A549 (cell line): Measurements from ENCODE around the gene KSR2. TPM values are rescaled to one million over a fixed set of nuclear protein-coding genes. Genes with fewer than 3 reads are reported as not detected.

Experiments
- ATAC-seq, 2 experiments: fragments of 200-7000 bp in 1 of 2; fragments of >200 bp in 1 of 2; cut with Nextera tagmentation in 1 of 2; cut with Tn5 transposase in 1 of 2; 3 replicates each; pipeline versions ENCODE4 v1.8.0 to v1.9.1; 2018 to 2020; ENCODE audit warnings: mild to moderate bottlenecking in 1 of 2, moderate library complexity in 1 of 2
- CTCF ChIA-PET: fragments of 300-600 bp; sonication (Branson Sonifier 250); formaldehyde crosslinking; extraction: SDS; loops from one replicate; lab custom pipeline; 2021; ENCODE audit warnings: antibody characterized with exemption, inconsistent platforms; lab: Yijun Ruan, JAX
- POLR2A ChIA-PET: fragments of 350-600 bp; formaldehyde crosslinking; extraction: SDS; loops from one replicate; lab custom pipeline; 2021; ENCODE audit warnings: antibody characterized with exemption, inconsistent platforms; lab: Yijun Ruan, JAX
- DNase-seq, 2 experiments: peaks; one replicate each; pipeline versions ENCODE4 v3.0.0 to v3.0.0-alpha.2; 2011 to 2016; ENCODE audit warnings: low read depth in 1 of 2, low spot score in 1 of 2
- FAIRE-seq: peaks from 2 replicates; lab custom pipeline; 2011; peaks lifted over from hg19 to GRCh38; lab: Jason Lieb, UNC
- H3K27ac ChIP-seq, 2 experiments: fragments of >200 bp; sonication (Bioruptor Twin); formaldehyde crosslinking; 3 replicates each; pipeline ENCODE4 v1.5.1; 2016 to 2017
- H3K4me1 ChIP-seq: fragments of >200 bp; sonication (Bioruptor Twin); formaldehyde crosslinking; 3 replicates; pipeline ENCODE4 v1.6.1; 2016
- H3K4me2 ChIP-seq: fragments of >200 bp; sonication (Bioruptor Twin); formaldehyde crosslinking; 3 replicates; pipeline ENCODE4 v1.6.1; 2016
- H3K4me3 ChIP-seq: fragments of >200 bp; sonication (Bioruptor Twin); formaldehyde crosslinking; 3 replicates; pipeline ENCODE4 v1.5.1; 2016
- H3K9me3 ChIP-seq: fragments of >200 bp; sonication (Bioruptor Twin); formaldehyde crosslinking; 3 replicates; pipeline ENCODE4 v1.6.1; 2016
- BHLHE40 ChIP-seq: IDR thresholded peaks from 2 replicates; pipeline ENCODE4 v1.6.1; 2012; ENCODE audit warnings: low read depth, low read length, inconsistent platforms
- CBX8 ChIP-seq: fragments of 200-600 bp; sonication (generic); IDR thresholded peaks from 2 replicates; pipeline ENCODE4 v1.6.1; 2016
- CEBPB ChIP-seq, 2 experiments: fragments of >200 bp in 1 of 2; sonication (Bioruptor Twin) in 1 of 2; formaldehyde crosslinking in 1 of 2; IDR thresholded peaks; 2 replicates each; pipeline ENCODE4 v1.6.1; 2012 to 2016
- CHD4 ChIP-seq: fragments of 200-600 bp; sonication (generic); IDR thresholded peaks from 2 replicates; pipeline ENCODE4 v1.6.1; 2016; ENCODE audit warnings: antibody characterized with exemption, mild to moderate bottlenecking, borderline replicate concordance
- EHF ChIP-seq: fragments of 250-450 bp; sonication (Bioruptor Pico); IDR thresholded peaks from 2 replicates; pipeline ENCODE4 v1.5.0; 2020; ENCODE audit warnings: mild to moderate bottlenecking
- EP300 ChIP-seq, 2 experiments: fragments of >200 bp; sonication (Bioruptor Twin); formaldehyde crosslinking; IDR thresholded peaks; 2 replicates in 1 of 2; 3 replicates in 1 of 2; pipeline ENCODE4 v1.6.1; 2016 to 2017
- ESRRA ChIP-seq: fragments of 150-350 bp; IDR thresholded peaks from 2 replicates; pipeline ENCODE4 v1.6.1; 2014; ENCODE audit warnings: mild to moderate bottlenecking, low read length, borderline replicate concordance
- FOSB ChIP-seq: fragments of 250-450 bp; sonication (Bioruptor Pico); IDR thresholded peaks from 2 replicates; pipeline ENCODE4 v1.5.0; 2020; ENCODE audit warnings: mild to moderate bottlenecking, moderate library complexity
- FOSL2 ChIP-seq, 2 experiments: fragments of 450-650 bp in 1 of 2; fragments of >200 bp in 1 of 2; sonication (Bioruptor Twin) in 1 of 2; formaldehyde crosslinking; IDR thresholded peaks; 2 replicates each; pipeline versions ENCODE4 v1.5.0 to v1.6.1; 2016 to 2020; ENCODE audit warnings: mild to moderate bottlenecking in 1 of 2, moderate library complexity in 1 of 2
- FOXS1 ChIP-seq: fragments of 250-450 bp; sonication (Bioruptor Pico); IDR thresholded peaks from 2 replicates; pipeline ENCODE4 v1.5.0; 2020; ENCODE audit warnings: mild to moderate bottlenecking, moderate library complexity
- GATA3 ChIP-seq: IDR thresholded peaks from 2 replicates; pipeline ENCODE4 v1.6.1; 2012; ENCODE audit warnings: borderline replicate concordance
- HEYL ChIP-seq: fragments of 250-450 bp; sonication (Bioruptor Pico); IDR thresholded peaks from 2 replicates; pipeline ENCODE4 v1.8.0; 2021; ENCODE audit warnings: mild to moderate bottlenecking, moderate library complexity
- HMGXB4 ChIP-seq: fragments of 250-450 bp; sonication (Bioruptor Pico); IDR thresholded peaks from 2 replicates; pipeline ENCODE4 v1.5.0; 2021; ENCODE audit warnings: mild to moderate bottlenecking, moderate library complexity, borderline replicate concordance
- HOXB5 ChIP-seq: fragments of 250-450 bp; sonication (Bioruptor Pico); IDR thresholded peaks from 2 replicates; pipeline ENCODE4 v1.5.0; 2020; ENCODE audit warnings: mild to moderate bottlenecking, moderate library complexity
- JUN ChIP-seq, 2 experiments: fragments of >200 bp; sonication (Bioruptor Twin); formaldehyde crosslinking; IDR thresholded peaks; 2 replicates in 1 of 2; 3 replicates in 1 of 2; pipeline ENCODE4 v1.6.1; 2016 to 2017
- JUNB ChIP-seq: fragments of >200 bp; sonication (Bioruptor Twin); formaldehyde crosslinking; IDR thresholded peaks from 2 replicates; pipeline ENCODE4 v1.6.1; 2016
- KDM5A ChIP-seq: fragments of 200-600 bp; sonication (generic); IDR thresholded peaks from 2 replicates; pipeline ENCODE4 v1.6.1; 2016; ENCODE audit warnings: antibody characterized with exemption, mild to moderate bottlenecking
- MAX ChIP-seq: IDR thresholded peaks from 2 replicates; pipeline ENCODE4 v1.6.1; 2012
- MAZ ChIP-seq: fragments of 150-350 bp; IDR thresholded peaks from 2 replicates; pipeline ENCODE4 v1.6.1; 2014; ENCODE audit warnings: antibody characterized with exemption, low read depth, low read length, borderline replicate concordance
- MYC ChIP-seq: IDR thresholded peaks from 2 replicates; pipeline ENCODE4 v1.6.1; 2012; ENCODE audit warnings: mild to moderate bottlenecking, inconsistent platforms, low read length, improper control_type of control experiment, borderline replicate concordance
- NR3C1 ChIP-seq: fragments of >200 bp; sonication (Bioruptor Twin); formaldehyde crosslinking; IDR thresholded peaks from 3 replicates; pipeline ENCODE4 v1.6.1; 2017
- PHF8 ChIP-seq: fragments of 200-600 bp; sonication (generic); IDR thresholded peaks from 2 replicates; pipeline ENCODE4 v1.6.1; 2016; ENCODE audit warnings: low read depth, mild to moderate bottlenecking, antibody characterized with exemption, moderate library complexity, borderline replicate concordance
- POLR2A ChIP-seq: IDR thresholded peaks from 2 replicates; pipeline ENCODE4 v1.6.1; 2012; ENCODE audit warnings: mild to moderate bottlenecking, low read length
- RAD21 ChIP-seq, 2 experiments: fragments of >200 bp in 1 of 2; sonication (Bioruptor Twin) in 1 of 2; formaldehyde crosslinking in 1 of 2; IDR thresholded peaks in 1 of 2; conservative IDR thresholded peaks in 1 of 2; 2 replicates in 1 of 2; 3 replicates in 1 of 2; pipeline ENCODE4 v1.6.1; 2012 to 2018; ENCODE audit warnings: inconsistent platforms in 1 of 2
- RARB ChIP-seq: fragments of 250-450 bp; sonication (Bioruptor Pico); IDR thresholded peaks from 2 replicates; pipeline ENCODE4 v1.8.0; 2021; ENCODE audit warnings: mild to moderate bottlenecking, moderate library complexity
- RFX5 ChIP-seq: fragments of 450-650 bp; IDR thresholded peaks from 2 replicates; pipeline ENCODE4 v1.7.1; 2014; ENCODE audit warnings: antibody characterized with exemption, mild to moderate bottlenecking, moderate library complexity
- RNF2 ChIP-seq: fragments of 200-600 bp; sonication (generic); IDR thresholded peaks from 2 replicates; pipeline ENCODE4 v1.6.1; 2016; ENCODE audit warnings: low read depth, mild to moderate bottlenecking, antibody characterized with exemption, moderate library complexity, borderline replicate concordance
- SMC3 ChIP-seq: fragments of >200 bp; sonication (Bioruptor Twin); formaldehyde crosslinking; IDR thresholded peaks from 3 replicates; pipeline ENCODE4 v1.6.1; 2018; ENCODE audit warnings: inconsistent platforms
- SREBF2 ChIP-seq: fragments of 450-650 bp; IDR thresholded peaks from 2 replicates; pipeline ENCODE4 v1.6.1; 2014; ENCODE audit warnings: mild to moderate bottlenecking, moderate library complexity
- TP53 ChIP-seq: fragments of 250-450 bp; sonication (Bioruptor Pico); IDR thresholded peaks from 2 replicates; pipeline ENCODE4 v1.5.0; 2021; ENCODE audit warnings: mild to moderate bottlenecking, moderate library complexity
- USF2 ChIP-seq: fragments of 450-650 bp; IDR thresholded peaks from 2 replicates; pipeline ENCODE4 v1.6.1; 2014; ENCODE audit warnings: antibody characterized with exemption
- ZNF302 ChIP-seq: fragments of 250-450 bp; sonication (Bioruptor Pico); IDR thresholded peaks from 2 replicates; pipeline ENCODE4 v1.9.0; 2021; ENCODE audit warnings: inconsistent platforms, mild to moderate bottlenecking, moderate library complexity
- ZSCAN20 ChIP-seq: fragments of 250-450 bp; sonication (Bioruptor Pico); IDR thresholded peaks from 2 replicates; pipeline ENCODE4 v1.8.0; 2022; ENCODE audit warnings: mild to moderate bottlenecking, moderate library complexity
- WGBS: methylation state at CpG from one replicate; pipeline ENCODE4 v1.1.6; 2017; ENCODE audit errors: missing lambda C conversion rate; 5-methylcytosine and 5-hydroxymethylcytosine counted together
- polyA plus RNA-seq, 4 experiments: library from polyadenylated mRNA; depleted of rRNA in 3 of 4; stranded (reverse); fragments of >200 nt; fragmentation: RNase III in 1 of 4; extraction: RNeasy Plus Mini Kit Qiagen cat#74134 plus additional on column Dnase treatment in 1 of 4; gene quantifications; 2 replicates in 3 of 4; 3 replicates in 1 of 4; pipeline ENCODE4 v1.2.3, GENCODE V29; 2011 to 2017
- TF ChIP-seq, protein P1 (sequence below): IDR thresholded peaks from 2 replicates; pipeline ENCODE4 v1.6.1; 2012; ENCODE audit warnings: low read depth, borderline replicate concordance
- TF ChIP-seq, protein P2 (sequence below): fragments of >200 bp; sonication (Bioruptor Twin); formaldehyde crosslinking; IDR thresholded peaks from 3 replicates; pipeline ENCODE4 v1.6.1; 2016

KSR2 gene
- polyA plus RNA-seq, 2 of the 4 experiments (the other 2 are of a cell fraction): 0.37 to 1.2 TPM

- CTCF ChIA-PET: interaction anchor here (0.9 to 6.7 kb wide), 9 partner anchors 14 to 472 kb away, joined by 3 to 28 read pairs (median 4); no protein-coding TSS in a partner anchor
- POLR2A ChIA-PET: interaction anchor here (0.5 to 1.2 kb wide), 5 partner anchors 22 to 309 kb away, joined by 3 to 4 read pairs (median 3); no protein-coding TSS in a partner anchor
Observed at GRCh38 chr12:117685110-117685926, 283.5 kb downstream of the KSR2 start.

More at GRCh38 chr12:117685110-117685926, 283.5 kb downstream of the KSR2 start:
- no peaks in the 10 kb centered on the region for H3K9me3 ChIP-seq
- TF ChIP-seq RNF2 (no peak), RAD21 (conservative IDR thresholded peaks at IDR 0.05 in 1 of 2, IDR thresholded peaks at IDR 0.05 in 1 of 2) (peak; percentile 12 to 29; a peak in 3 of 5 replicates), POLR2A (peak; percentile 16; the same call in 1 of the 2 replicates), EHF (CRISPR knock-in tag) (no peak; the same call in 1 of the 2 replicates), FOXS1 (CRISPR knock-in tag) (no peak), JUN (IDR thresholded peaks at IDR 0.05) (peak in 1 of 2 experiments; percentile 59; a peak in 2 of 5 replicates), CBX8 (no peak), KDM5A (no peak), RFX5 (no peak), HEYL (no peak), FOSL2 (IDR thresholded peaks at IDR 0.05) (peak; percentile 56; the same call in 1 of the 2 replicates), FOSL2 (CRISPR knock-in tag; IDR thresholded peaks at IDR 0.05) (peak; percentile 67), FOSB (CRISPR knock-in tag) (no peak), JUNB (peak; percentile 81), PHF8 (peak; percentile 54; the same call in 1 of the 2 replicates), GATA3 (peak; percentile 72), SREBF2 (no peak), SMC3 (0 out of 3 replicates have a peak, but pooled peaks have one; percentile 6), NR3C1 (no peak), RARB (CRISPR knock-in tag) (no peak), TP53 (CRISPR knock-in tag) (no peak), BHLHE40 (no peak), MYC (peak; percentile 23), ESRRA (no peak), CHD4 (no peak), ZNF302 (CRISPR knock-in tag) (no peak), MAX (peak; percentile 91), HMGXB4 (CRISPR knock-in tag) (no peak), ZSCAN20 (CRISPR knock-in tag) (peak; percentile 40; the same call in 1 of the 2 replicates), CEBPB (IDR thresholded peaks at IDR 0.05) (0 out of 4 replicates have a peak, but pooled peaks of 1 of the 2 experiments have one; percentile 4), USF2 (peak; percentile 95), HOXB5 (CRISPR knock-in tag) (no peak), MAZ (no peak), EP300 (IDR thresholded peaks at IDR 0.05) (peak; percentile 72 to 85; a peak in 4 of 5 replicates)
- TF ChIP-seq, protein P1, sequence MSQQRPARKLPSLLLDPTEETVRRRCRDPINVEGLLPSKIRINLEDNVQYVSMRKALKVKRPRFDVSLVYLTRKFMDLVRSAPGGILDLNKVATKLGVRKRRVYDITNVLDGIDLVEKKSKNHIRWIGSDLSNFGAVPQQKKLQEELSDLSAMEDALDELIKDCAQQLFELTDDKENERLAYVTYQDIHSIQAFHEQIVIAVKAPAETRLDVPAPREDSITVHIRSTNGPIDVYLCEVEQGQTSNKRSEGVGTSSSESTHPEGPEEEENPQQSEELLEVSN: peak; percentile 36; the same call in 1 of the 2 replicates
- TF ChIP-seq, protein P2, sequence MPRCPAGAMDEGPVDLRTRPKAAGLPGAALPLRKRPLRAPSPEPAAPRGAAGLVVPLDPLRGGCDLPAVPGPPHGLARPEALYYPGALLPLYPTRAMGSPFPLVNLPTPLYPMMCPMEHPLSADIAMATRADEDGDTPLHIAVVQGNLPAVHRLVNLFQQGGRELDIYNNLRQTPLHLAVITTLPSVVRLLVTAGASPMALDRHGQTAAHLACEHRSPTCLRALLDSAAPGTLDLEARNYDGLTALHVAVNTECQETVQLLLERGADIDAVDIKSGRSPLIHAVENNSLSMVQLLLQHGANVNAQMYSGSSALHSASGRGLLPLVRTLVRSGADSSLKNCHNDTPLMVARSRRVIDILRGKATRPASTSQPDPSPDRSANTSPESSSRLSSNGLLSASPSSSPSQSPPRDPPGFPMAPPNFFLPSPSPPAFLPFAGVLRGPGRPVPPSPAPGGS: peak; percentile 64; the same call in 2 of the 3 replicates
- DNase-seq: peak; percentile 95 to 96
- FAIRE-seq: peak; percentile 61
- H3K4me3 ChIP-seq: no peak overlapping the region
- ATAC-seq: peak; percentile 88 to 91
- peaks cover 69% of the 10 kb centered on the region for H3K4me1 ChIP-seq
- peak overlapping the region; percentile 95 for H3K4me2 ChIP-seq
- H3K27ac ChIP-seq: peak overlapping the region; percentile 94 to 96
- 7% methylated on average over 13 of the region's 13 CpGs for WGBS
